Astrocyte (in vitro differentiated cells and primary cell): ENCODE measurements around the gene AP3B2.

ENCODE experiments used
- EZH2 ChIP-seq: IDR thresholded peaks from 2 replicates; pipeline ENCODE4 v1.6.1; 2012; ENCODE audit warnings: mild to moderate bottlenecking, low read length, inconsistent platforms; ENCODE audit not compliant: insufficient read depth
- TF ChIP-seq, protein P1 (sequence below): IDR thresholded peaks from 2 replicates; pipeline ENCODE4 v1.5.1; 2011; ENCODE audit warnings: low read depth, mild to moderate bottlenecking, inconsistent platforms, low read length, moderate library complexity; ENCODE audit not compliant: insufficient read depth

DNA sequence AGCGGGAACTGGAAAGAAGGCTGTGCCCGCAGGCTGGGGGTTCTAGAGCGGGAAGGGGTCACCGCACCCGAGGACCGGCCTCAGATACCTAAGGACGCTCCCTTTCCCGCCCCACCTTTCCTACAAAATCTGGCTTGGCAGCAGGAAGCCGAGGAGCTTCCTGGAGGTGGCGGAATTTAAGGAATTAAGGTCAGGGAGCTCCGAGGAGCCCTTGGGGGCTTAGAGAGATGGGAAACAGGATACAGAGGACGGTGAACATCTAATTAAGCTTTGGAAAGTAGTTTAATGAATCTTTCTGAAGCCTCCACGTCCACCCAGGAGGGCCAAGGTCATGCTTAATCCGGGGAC is 507 bp upstream of the AP3B2 start:
- TF ChIP-seq, protein P1, sequence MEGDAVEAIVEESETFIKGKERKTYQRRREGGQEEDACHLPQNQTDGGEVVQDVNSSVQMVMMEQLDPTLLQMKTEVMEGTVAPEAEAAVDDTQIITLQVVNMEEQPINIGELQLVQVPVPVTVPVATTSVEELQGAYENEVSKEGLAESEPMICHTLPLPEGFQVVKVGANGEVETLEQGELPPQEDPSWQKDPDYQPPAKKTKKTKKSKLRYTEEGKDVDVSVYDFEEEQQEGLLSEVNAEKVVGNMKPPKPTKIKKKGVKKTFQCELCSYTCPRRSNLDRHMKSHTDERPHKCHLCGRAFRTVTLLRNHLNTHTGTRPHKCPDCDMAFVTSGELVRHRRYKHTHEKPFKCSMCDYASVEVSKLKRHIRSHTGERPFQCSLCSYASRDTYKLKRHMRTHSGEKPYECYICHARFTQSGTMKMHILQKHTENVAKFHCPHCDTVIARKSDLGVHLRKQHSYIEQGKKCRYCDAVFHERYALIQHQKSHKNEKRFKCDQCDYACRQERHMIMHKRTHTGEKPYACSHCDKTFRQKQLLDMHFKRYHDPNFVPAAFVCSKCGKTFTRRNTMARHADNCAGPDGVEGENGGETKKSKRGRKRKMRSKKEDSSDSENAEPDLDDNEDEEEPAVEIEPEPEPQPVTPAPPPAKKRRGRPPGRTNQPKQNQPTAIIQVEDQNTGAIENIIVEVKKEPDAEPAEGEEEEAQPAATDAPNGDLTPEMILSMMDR, result no peak
- no peak for TF ChIP-seq EZH2
